ENCODE measurements around the gene PRODH2. TPM values are rescaled to one million over a fixed set of nuclear protein-coding genes. Genes with fewer than 3 reads are reported as not detected.

PRODH2 gene
- total and polyA plus RNA-seq, 10 of the 15 experiments (the other 5 are each of a cell fraction or from before 2014, with no cell fraction given): 0.07 TPM; not detected in 9

GRCh38 chr19:35757749-35758608 is 54.7 kb downstream of the PRODH2 start, which contains the start of gene PROSER3 (continued):
- TF ChIP-seq PML (IDR thresholded peaks at IDR 0.05; ENCODE audit: low read length): peak; percentile 31; the same call in 1 of the 2 replicates
- TF ChIP-seq EP300 (IDR thresholded peaks at IDR 0.05; ENCODE audit: borderline replicate concordance in 1 of 2, control insufficient read depth in 1 of 2, low read depth in 2 of 2, low read length in 2 of 2): peak in 1 of 2 experiments; percentile 31; a peak in 1 of 4 replicates
- 0 out of 2 replicates have a peak, but pooled peaks have one; percentile 48 for TF ChIP-seq RELB (IDR thresholded peaks at IDR 0.05; ENCODE audit: low read depth)
- peak; percentile 95 for TF ChIP-seq DPF2 (IDR thresholded peaks at IDR 0.05)
- TF ChIP-seq SMC3 (IDR thresholded peaks at IDR 0.05; ENCODE audit: borderline replicate concordance, low read length): no peak
- no peak for TF ChIP-seq CUX1 (IDR thresholded peaks at IDR 0.05; ENCODE audit: insufficient replicate concordance, low read depth, low read length)
- TF ChIP-seq STAT1 (conservative IDR thresholded peaks at IDR 0.05): 0 out of 2 replicates have a peak, but pooled peaks have one; percentile 76
- TF ChIP-seq POU2F2 (IDR thresholded peaks at IDR 0.05; ENCODE audit: borderline replicate concordance, low read depth, low read length): 0 out of 3 replicates have a peak, but pooled peaks have one; percentile 17
- TF ChIP-seq MTA2 (IDR thresholded peaks at IDR 0.05; ENCODE audit: low read depth): 0 out of 2 replicates have a peak, but pooled peaks have one; percentile 15
- TF ChIP-seq RAD21 (IDR thresholded peaks at IDR 0.05; ENCODE audit: insufficient read depth, low read depth, low read length): no peak
- peak; percentile 88 for TF ChIP-seq POLR2AphosphoS5 (IDR thresholded peaks at IDR 0.05; ENCODE audit: low read length)
- no peak for TF ChIP-seq HSF1 (IDR thresholded peaks at IDR 0.05; ENCODE audit: low read depth, low read length)
- TF ChIP-seq BMI1 (IDR thresholded peaks at IDR 0.05; ENCODE audit: borderline replicate concordance): peak; percentile 100
- TF ChIP-seq ZZZ3 (IDR thresholded peaks at IDR 0.05; ENCODE audit: control insufficient read depth, insufficient read length, low read depth): no peak
- TF ChIP-seq YBX1 (IDR thresholded peaks at IDR 0.05): no peak
- TF ChIP-seq IRF5 (IDR thresholded peaks at IDR 0.05; ENCODE audit: borderline replicate concordance): no peak
- peak; percentile 86 for TF ChIP-seq KLF5 (IDR thresholded peaks at IDR 0.05; ENCODE audit: partially characterized antibody)
- peak; percentile 32 for TF ChIP-seq CREM (IDR thresholded peaks at IDR 0.05; ENCODE audit: low read depth)
- TF ChIP-seq SREBF1 (IDR thresholded peaks at IDR 0.05; ENCODE audit: low read length): peak; percentile 74
- TF ChIP-seq TCF7 (IDR thresholded peaks at IDR 0.05; ENCODE audit: borderline replicate concordance): peak; percentile 85; the same call in 1 of the 2 replicates
